Transverse colon (tissue), 3 donors: Measurements from ENCODE around the gene LMAN1L.

Experiments
- EP300 ChIP-seq: sonication (generic); formaldehyde crosslinking; IDR thresholded peaks from one replicate; pipeline ENCODE4 v1.6.1; 2017; ENCODE audit warnings: antibody characterized with exemption, low read depth
- POLR2A ChIP-seq: fragments of 450-650 bp; IDR thresholded peaks from one replicate; pipeline ENCODE4 v1.6.1; 2016; ENCODE audit warnings: antibody characterized with exemption, mild to moderate bottlenecking, moderate library complexity
- TF ChIP-seq, protein P1 (sequence below), 5 experiments: fragments of 200-600 bp in 3 of 5; fragments of 450-650 bp in 2 of 5; sonication (generic) in 3 of 5; IDR thresholded peaks; 1 replicate in 2 of 5; 2 replicates in 3 of 5; pipeline ENCODE4 v1.5.1; 2016 to 2017; ENCODE audit warnings: antibody characterized with exemption in 5 of 5, inconsistent platforms in 3 of 5, mild to moderate bottlenecking in 2 of 5, moderate library complexity in 1 of 5

- TF ChIP-seq EP300, result no peak
- TF ChIP-seq, protein P1, sequence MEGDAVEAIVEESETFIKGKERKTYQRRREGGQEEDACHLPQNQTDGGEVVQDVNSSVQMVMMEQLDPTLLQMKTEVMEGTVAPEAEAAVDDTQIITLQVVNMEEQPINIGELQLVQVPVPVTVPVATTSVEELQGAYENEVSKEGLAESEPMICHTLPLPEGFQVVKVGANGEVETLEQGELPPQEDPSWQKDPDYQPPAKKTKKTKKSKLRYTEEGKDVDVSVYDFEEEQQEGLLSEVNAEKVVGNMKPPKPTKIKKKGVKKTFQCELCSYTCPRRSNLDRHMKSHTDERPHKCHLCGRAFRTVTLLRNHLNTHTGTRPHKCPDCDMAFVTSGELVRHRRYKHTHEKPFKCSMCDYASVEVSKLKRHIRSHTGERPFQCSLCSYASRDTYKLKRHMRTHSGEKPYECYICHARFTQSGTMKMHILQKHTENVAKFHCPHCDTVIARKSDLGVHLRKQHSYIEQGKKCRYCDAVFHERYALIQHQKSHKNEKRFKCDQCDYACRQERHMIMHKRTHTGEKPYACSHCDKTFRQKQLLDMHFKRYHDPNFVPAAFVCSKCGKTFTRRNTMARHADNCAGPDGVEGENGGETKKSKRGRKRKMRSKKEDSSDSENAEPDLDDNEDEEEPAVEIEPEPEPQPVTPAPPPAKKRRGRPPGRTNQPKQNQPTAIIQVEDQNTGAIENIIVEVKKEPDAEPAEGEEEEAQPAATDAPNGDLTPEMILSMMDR (IDR thresholded peaks at IDR 0.05), result no peak
- TF ChIP-seq POLR2A, result no peak
Measured at GRCh38 chr15:74832826-74833225, 20.2 kb downstream of the LMAN1L start.
